Parathyroid adenoma (tissue), 2 donors: Measurements from ENCODE around the gene NCF1.
"Not testable (repeated sequence)": the region's sequence is repeated elsewhere in the genome, so short reads cannot be mapped to it uniquely, and the experiment has no call there.

Source experiments
- H2AFZ ChIP-seq: fragments of 300-600 bp; sonication (generic); one replicate; pipeline ENCODE4 v1.7.0; 2017; ENCODE audit warnings: antibody characterized with exemption, mild to moderate bottlenecking
- H3K27ac ChIP-seq: fragments of 300-600 bp; sonication (generic); one replicate; pipeline ENCODE4 v1.7.0; 2017
- H3K27me3 ChIP-seq: fragments of 300-600 bp; sonication (generic); one replicate; pipeline ENCODE4 v1.7.0; 2017; ENCODE audit warnings: low read length; ENCODE audit not compliant: control insufficient read depth, insufficient read depth
- H3K36me3 ChIP-seq: fragments of 300-600 bp; sonication (generic); one replicate; pipeline ENCODE4 v1.7.0; 2017; ENCODE audit warnings: low read length; ENCODE audit not compliant: control insufficient read depth, insufficient read depth
- H3K4me1 ChIP-seq: fragments of 300-600 bp; sonication (generic); one replicate; pipeline ENCODE4 v1.7.0; 2017; ENCODE audit warnings: control low read depth
- H3K4me2 ChIP-seq: fragments of 300-600 bp; sonication (generic); one replicate; pipeline ENCODE4 v1.7.0; 2017; ENCODE audit warnings: low read length
- H3K4me3 ChIP-seq: fragments of 300-600 bp; sonication (generic); one replicate; pipeline ENCODE4 v1.7.0; 2017; ENCODE audit warnings: low read depth, low read length
- H3K79me2 ChIP-seq: fragments of 300-600 bp; sonication (generic); one replicate; pipeline ENCODE4 v1.7.0; 2017; ENCODE audit warnings: control low read depth
- H3K9ac ChIP-seq: fragments of 300-600 bp; sonication (generic); one replicate; pipeline ENCODE4 v1.7.0; 2017; ENCODE audit warnings: mild to moderate bottlenecking
- H3K9me3 ChIP-seq: fragments of 300-600 bp; sonication (generic); one replicate; pipeline ENCODE4 v1.7.0; 2017; ENCODE audit warnings: low read length; ENCODE audit not compliant: control insufficient read depth
- TF ChIP-seq, protein P1 (sequence below): fragments of 300-600 bp; sonication (generic); IDR thresholded peaks from one replicate; pipeline ENCODE4 v1.7.0; 2017; ENCODE audit warnings: antibody characterized with exemption, mild to moderate bottlenecking
- donor health status: primary hyperparathyroidism.

Gene NCF1

DNA sequence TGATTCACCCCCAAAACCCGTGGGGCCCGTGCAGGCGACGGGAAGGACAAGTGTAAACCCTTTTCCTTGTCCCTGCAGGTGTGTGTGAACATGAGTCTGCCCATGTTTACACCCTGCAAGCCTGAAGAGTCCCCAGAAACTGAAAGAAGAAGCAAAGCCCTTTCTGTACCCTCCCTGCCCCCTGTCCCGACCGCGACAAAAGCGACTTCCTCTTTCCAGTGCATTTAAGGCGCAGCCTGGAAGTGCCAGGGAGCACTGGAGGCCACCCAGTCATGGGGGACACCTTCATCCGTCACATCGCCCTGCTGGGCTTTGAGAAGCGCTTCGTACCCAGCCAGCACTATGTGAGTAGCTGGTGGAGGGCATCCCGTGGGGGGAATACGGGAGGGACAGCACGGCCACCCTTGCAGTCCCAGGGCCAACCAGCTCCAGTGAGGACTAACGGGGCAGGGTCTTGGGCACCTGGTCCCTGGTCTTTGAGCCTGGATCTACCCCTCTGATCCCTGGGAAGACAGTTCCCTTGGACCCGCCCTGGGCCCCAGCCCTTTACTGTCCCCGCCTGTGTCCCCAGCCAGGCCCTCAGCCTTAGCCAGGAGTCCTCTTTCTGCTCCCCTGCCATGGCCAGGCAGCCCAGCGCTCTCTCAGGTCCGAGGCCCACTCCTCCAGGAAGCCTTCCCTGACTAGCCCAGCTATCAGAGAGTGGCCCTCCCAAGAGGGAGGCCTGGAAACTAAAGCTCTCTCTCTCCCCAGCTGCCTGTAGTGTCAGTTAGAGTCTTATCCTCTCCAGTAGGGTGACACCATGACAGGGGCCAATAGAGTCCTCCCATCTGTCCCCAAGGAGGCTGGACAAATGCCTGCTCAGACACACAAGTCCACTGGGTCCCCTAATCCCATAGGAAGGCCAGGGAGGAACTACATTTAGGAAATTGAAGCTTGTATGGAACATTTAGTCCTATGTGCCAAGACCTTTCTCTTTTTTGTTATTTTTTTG lies at the start of gene NCF1:
Gene NCF1, plus strand, starts transcription at position 252 of the 991 bp plus-strand sequence. Its CDS starts 21 bp downstream, at position 273.
- not testable (repeated sequence) for H3K27ac ChIP-seq, H3K36me3 ChIP-seq, H3K9me3 ChIP-seq, H3K79me2 ChIP-seq, H3K4me2 ChIP-seq, H3K27me3 ChIP-seq, H3K4me1 ChIP-seq, H3K4me3 ChIP-seq, H2AFZ ChIP-seq, H3K9ac ChIP-seq

DNA sequence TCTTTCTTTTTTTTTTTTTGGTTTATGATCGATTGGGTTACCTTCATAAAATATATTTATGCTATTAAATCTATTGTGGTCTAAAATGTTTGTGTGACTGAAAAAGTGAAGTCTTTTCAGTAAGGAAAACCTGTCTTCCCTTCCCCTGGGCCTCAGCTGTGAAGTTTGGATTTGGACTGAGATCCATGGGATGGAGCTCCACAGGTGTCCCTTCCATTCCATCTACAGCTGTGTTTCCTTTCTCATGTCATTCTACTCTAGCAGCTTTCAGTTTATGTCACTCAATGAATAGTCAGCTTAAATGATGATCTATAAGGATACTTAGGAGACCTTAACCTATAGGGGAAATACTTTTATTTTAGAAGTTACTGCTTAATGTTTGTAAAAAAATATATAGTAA lies 48.0 kb upstream of the NCF1 start:
- no peaks in the 10 kb centered on the region for H3K36me3 ChIP-seq
- no peak overlapping the region for H3K27ac ChIP-seq
- no peak overlapping the region for H3K4me2 ChIP-seq
- no peaks in the 10 kb centered on the region for H3K9me3 ChIP-seq
- H2AFZ ChIP-seq, result no peak overlapping the region
- H3K4me1 ChIP-seq, result peaks cover 25% of the 10 kb centered on the region
- H3K79me2 ChIP-seq, result peaks cover 6% of the 10 kb centered on the region
- no peak overlapping the region for H3K9ac ChIP-seq
- no peak overlapping the region for H3K4me3 ChIP-seq
- no peaks in the 10 kb centered on the region for H3K27me3 ChIP-seq
- TF ChIP-seq, protein P1, sequence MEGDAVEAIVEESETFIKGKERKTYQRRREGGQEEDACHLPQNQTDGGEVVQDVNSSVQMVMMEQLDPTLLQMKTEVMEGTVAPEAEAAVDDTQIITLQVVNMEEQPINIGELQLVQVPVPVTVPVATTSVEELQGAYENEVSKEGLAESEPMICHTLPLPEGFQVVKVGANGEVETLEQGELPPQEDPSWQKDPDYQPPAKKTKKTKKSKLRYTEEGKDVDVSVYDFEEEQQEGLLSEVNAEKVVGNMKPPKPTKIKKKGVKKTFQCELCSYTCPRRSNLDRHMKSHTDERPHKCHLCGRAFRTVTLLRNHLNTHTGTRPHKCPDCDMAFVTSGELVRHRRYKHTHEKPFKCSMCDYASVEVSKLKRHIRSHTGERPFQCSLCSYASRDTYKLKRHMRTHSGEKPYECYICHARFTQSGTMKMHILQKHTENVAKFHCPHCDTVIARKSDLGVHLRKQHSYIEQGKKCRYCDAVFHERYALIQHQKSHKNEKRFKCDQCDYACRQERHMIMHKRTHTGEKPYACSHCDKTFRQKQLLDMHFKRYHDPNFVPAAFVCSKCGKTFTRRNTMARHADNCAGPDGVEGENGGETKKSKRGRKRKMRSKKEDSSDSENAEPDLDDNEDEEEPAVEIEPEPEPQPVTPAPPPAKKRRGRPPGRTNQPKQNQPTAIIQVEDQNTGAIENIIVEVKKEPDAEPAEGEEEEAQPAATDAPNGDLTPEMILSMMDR, result no peak

- Histone ChIP-seq H3K36me3 (no peaks in the 10 kb centered on the region), H3K27ac (no peak overlapping the region), H3K27me3 (no peaks in the 10 kb centered on the region), H3K79me2 (peaks cover 6% of the 10 kb centered on the region), H3K9ac (no peak overlapping the region), H3K4me1 (peaks cover 25% of the 10 kb centered on the region), H3K4me3 (no peak overlapping the region), H2AFZ (no peak overlapping the region), H3K9me3 (no peaks in the 10 kb centered on the region), H3K4me2 (no peak overlapping the region)
- TF ChIP-seq, protein P1, result no peak
Measured at GRCh38 chr7:74726309-74727101, 47.3 kb upstream of the NCF1 start.

GRCh38 chr7:74728686-74729085 lies 45.1 kb upstream of the NCF1 start:
- not testable (repeated sequence) for H2AFZ ChIP-seq, H3K9me3 ChIP-seq, H3K27me3 ChIP-seq, H3K79me2 ChIP-seq, H3K4me3 ChIP-seq, H3K27ac ChIP-seq, H3K9ac ChIP-seq, H3K36me3 ChIP-seq, H3K4me2 ChIP-seq
- H3K4me1 ChIP-seq, result peaks cover 12% of the 10 kb centered on the region

- not testable (repeated sequence) for H3K79me2 ChIP-seq, H3K27me3 ChIP-seq, H2AFZ ChIP-seq, H3K4me3 ChIP-seq, H3K4me2 ChIP-seq, H3K27ac ChIP-seq, H3K9me3 ChIP-seq, H3K36me3 ChIP-seq, H3K4me1 ChIP-seq, H3K9ac ChIP-seq
Measured at GRCh38 chr7:74730186-74730585, 43.6 kb upstream of the NCF1 start.

- not testable (repeated sequence) for H3K27me3 ChIP-seq, H3K9ac ChIP-seq, H3K9me3 ChIP-seq, H3K79me2 ChIP-seq, H3K27ac ChIP-seq, H3K4me1 ChIP-seq, H3K4me2 ChIP-seq, H2AFZ ChIP-seq, H3K4me3 ChIP-seq, H3K36me3 ChIP-seq
Measured at GRCh38 chr7:74739974-74740703, 33.7 kb upstream of the NCF1 start.

DNA sequence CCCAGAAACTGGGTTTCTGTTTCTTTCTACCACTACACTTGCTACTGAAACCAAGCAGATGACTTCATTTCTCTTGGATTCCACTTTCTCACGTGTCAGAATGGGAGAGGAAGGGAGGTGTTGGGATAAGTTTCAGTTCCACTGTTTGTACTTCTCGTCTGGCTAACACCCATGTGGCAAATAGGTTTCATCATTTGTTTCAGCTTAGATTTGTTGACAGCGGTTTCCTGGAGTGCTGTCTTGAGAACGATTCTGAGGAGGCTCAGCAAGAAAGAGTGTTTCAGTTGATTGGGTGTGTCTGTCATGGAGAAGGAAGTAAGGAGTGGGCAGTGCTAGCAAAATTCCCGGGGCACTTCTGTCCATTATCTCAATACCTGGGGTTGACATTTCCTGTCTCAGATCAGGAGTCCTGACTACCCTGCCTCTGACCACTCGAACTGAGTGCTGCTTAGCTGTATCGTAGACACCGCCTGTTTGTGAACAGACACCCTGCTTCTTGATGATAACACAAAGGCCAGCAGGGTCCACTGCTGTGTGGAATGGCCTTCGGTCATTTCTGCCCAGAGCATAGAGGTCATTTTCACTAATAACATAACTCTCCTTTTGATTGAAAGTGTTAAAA lies 29.8 kb upstream of the NCF1 start:
- not testable (repeated sequence) for H3K4me3 ChIP-seq, H3K27ac ChIP-seq, H2AFZ ChIP-seq, H3K27me3 ChIP-seq, H3K36me3 ChIP-seq, H3K9me3 ChIP-seq, H3K4me2 ChIP-seq, H3K79me2 ChIP-seq, H3K4me1 ChIP-seq, H3K9ac ChIP-seq

GRCh38 chr7:74753921-74754482 lies 19.8 kb upstream of the NCF1 start:
- H3K79me2 ChIP-seq, H3K27ac ChIP-seq, H3K4me3 ChIP-seq, H3K27me3 ChIP-seq, H3K4me1 ChIP-seq, H3K9me3 ChIP-seq, H3K9ac ChIP-seq, H3K36me3 ChIP-seq, H3K4me2 ChIP-seq, H2AFZ ChIP-seq: not testable (repeated sequence)
